GM19240 (cell line): ENCODE measurements around the gene GNGT2.
A peak's percentile ranks its signal among the peaks of the same experiment; 100 is the strongest.
"Not testable (repeated sequence)": the region's sequence is repeated elsewhere in the genome, so short reads cannot be mapped to it uniquely, and the experiment has no call there.

Experiments used
- DNase-seq: peaks from one replicate; pipeline ENCODE4 v3.0.0; 2011; ENCODE audit warnings: low spot score; ENCODE audit not compliant: insufficient read length

GNGT2 gene

GRCh38 chr17:49180303-49180702 is 30.1 kb downstream of the GNGT2 start:
- peak; percentile 42 for DNase-seq

DNA sequence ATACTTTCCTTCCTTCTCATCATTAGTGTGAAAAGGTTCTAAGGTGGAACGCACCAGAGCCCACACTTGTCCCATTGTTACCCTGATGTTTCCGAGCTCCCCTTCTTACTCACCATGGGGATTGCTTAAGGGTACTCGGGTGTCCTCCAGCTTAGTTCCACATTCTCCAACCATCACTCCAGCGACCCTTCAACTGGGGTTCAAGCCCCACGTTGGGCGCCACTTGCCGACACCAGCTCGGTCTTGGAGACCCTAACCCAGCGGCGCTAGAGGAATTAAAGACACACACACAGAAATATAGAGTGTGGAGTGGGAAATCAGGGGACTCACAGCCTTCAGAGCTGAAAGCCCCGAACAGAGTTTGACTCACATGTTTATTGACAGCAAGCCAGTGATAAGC is 34.4 kb downstream of the GNGT2 start:
- not testable (repeated sequence) for DNase-seq

- not testable (repeated sequence) for DNase-seq
These were observed 39.7 kb downstream of the GNGT2 start for GRCh38 chr17:49170711-49171110.

DNA sequence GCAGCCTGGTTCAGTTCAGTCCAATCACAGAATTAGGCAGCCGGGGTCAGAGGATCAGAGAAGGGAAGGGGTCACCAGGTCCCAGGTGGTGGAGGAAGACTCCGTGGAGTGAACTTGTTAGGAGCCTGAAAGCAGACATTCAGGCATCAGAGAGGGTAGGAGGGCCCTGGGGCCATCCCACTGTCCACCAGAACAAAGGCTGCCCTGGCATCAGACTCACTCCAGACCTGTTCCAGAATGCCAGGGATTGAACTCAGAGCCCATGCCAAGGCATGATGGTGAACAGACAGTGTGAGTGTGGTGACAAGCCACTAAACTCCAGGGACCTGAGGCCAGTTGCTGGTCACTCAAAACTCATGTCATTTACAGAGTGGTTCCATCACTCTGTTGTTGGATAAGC is 40.2 kb downstream of the GNGT2 start:
- DNase-seq = no peak

- DNase-seq = no peak
These were observed 41.7 kb downstream of the GNGT2 start for GRCh38 chr17:49168706-49169105.

DNA sequence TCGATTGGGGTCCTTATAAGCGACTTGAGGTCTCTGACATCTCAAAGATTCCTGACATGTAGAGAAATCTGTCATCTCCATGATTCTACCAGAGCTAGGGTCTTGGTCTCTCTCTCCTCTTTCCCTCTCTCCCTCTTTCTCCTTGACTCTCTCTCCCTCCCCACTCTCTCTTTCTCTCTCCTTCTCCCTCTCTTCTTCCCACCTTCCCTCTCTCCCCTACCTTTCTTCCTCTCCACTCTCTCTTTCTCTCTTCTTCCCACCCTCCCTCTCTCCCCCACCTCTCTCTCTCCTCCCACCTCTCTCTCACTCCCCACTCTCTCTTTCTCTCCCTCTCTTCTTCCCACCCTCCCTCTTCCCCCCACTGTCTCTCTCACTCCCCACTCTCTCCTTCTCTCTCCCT is 45.2 kb downstream of the GNGT2 start:
- DNase-seq = no peak

GRCh38 chr17:49162866-49163265 is 47.5 kb downstream of the GNGT2 start:
- no peak for DNase-seq

DNA sequence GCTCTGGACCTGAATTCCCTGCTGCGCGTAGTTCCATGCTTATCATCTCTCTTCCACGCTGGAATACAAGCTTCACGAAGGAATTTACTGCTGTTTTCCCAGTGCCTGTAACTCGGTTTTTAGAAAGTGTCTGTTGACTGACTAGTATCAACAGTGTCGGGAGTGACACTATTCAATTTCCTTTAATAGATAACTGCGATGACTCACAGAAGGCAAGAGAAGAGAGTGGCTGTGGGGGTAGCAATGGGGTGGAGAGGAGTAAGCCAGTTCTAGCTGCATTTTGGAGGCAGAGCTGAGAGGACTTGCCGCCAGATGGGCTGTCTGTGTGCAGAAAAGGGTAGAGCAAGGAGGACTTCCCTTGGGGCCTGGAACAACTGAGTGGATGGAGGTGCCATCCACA is 52.6 kb downstream of the GNGT2 start:
- DNase-seq = no peak

GRCh38 chr17:49156256-49156655 is 54.1 kb downstream of the GNGT2 start:
- no peak for DNase-seq
